Subcutaneous adipose tissue (tissue), 4 donors: Measurements from ENCODE around the gene CCDC40. TPM values are rescaled to one million over a fixed set of nuclear protein-coding genes. Genes with fewer than 3 reads are reported as not detected.

ENCODE experiments used
- CTCF ChIP-seq: fragments of 450-650 bp; IDR thresholded peaks from one replicate; pipeline ENCODE4 v1.5.1; 2016; ENCODE audit warnings: low read depth, mild to moderate bottlenecking, control low read depth, antibody characterized with exemption, moderate library complexity
- total RNA-seq, 4 donors: library from RNA; depleted of rRNA; stranded (reverse); fragments of >200 nt; gene quantifications; one replicate each; pipeline ENCODE4 v1.1.0, GENCODE V29; 2016

CCDC40 gene
- total RNA-seq, 4 donors from 2014 or later, result 3.1 to 5.5 (median 4.6) TPM

- TF ChIP-seq CTCF, result no peak
Measured at GRCh38 chr17:80081596-80081995, 45.2 kb downstream of the CCDC40 start.

GRCh38 chr17:80082403-80083135 lies 46.1 kb downstream of the CCDC40 start:
- TF ChIP-seq CTCF, result no peak

GRCh38 chr17:80083136-80083661 lies 46.8 kb downstream of the CCDC40 start:
- TF ChIP-seq CTCF, result no peak

GRCh38 chr17:80084773-80085172 lies 48.3 kb downstream of the CCDC40 start:
- TF ChIP-seq CTCF, result no peak

GRCh38 chr17:80086081-80086480 lies 49.6 kb downstream of the CCDC40 start:
- TF ChIP-seq CTCF, result no peak

GRCh38 chr17:80086616-80087015 lies 50.2 kb downstream of the CCDC40 start:
- TF ChIP-seq CTCF, result no peak

- TF ChIP-seq CTCF, result no peak
Measured at GRCh38 chr17:80087346-80088265, 51.2 kb downstream of the CCDC40 start.
